NCI-H524 (cell line): ENCODE data around the gene TTC9B.
"Not testable (repeated sequence)": the region's sequence is repeated elsewhere in the genome, so short reads cannot be mapped to it uniquely, and the experiment has no call there.

Experiments used
- DNase-seq, 2 experiments: peaks; one replicate each; lab custom pipeline; 2025; lab: John Stamatoyannopoulos, UW

The TTC9B gene

GRCh38 chr19:40232949-40233810, 15.0 kb upstream of the TTC9B start:
- no peak for DNase-seq

DNA sequence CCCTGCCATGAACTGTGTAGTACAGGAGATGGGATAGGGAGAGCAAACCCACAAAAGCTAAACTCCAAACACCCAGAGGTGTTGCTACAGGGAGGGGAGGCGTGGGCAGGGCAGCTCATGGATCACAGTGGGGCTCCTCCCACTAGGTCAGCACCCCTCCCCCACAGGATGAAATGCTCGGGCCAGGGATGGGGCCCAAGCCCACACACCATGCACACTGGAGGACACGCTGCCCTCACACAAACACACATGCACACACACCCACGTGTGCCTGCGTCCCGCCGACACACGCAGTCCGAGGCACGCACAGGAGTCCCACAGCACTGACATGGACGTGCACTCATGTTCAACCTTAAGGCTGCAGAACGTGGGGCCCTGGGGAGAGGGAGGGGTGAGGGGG, 14.3 kb upstream of the TTC9B start:
- DNase-seq, result no peak

GRCh38 chr19:40231544-40232424, 13.6 kb upstream of the TTC9B start:
- DNase-seq, result no peak

- no peak for DNase-seq
Observed at GRCh38 chr19:40231057-40231456, 12.9 kb upstream of the TTC9B start.

- no peak for DNase-seq
Observed at GRCh38 chr19:40229926-40230417, 11.8 kb upstream of the TTC9B start.

DNA sequence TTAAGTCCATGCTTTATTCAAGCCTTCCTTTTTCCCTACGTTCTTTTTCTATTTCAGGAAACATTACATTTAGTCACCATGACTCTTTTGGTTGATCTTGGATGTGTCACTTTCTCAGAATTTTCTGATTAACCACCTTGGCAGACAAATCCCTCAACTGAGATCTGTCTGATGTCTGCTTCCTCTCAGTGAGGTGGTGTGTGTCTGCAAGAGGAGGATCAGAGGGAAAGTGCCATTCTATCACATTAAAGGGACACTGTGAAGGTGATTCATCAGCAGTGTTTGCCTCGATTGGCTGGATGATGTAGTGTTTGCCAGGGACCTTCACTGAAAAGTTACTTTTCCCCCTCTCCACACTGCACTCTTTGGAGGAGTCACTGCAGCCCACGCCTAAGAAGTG, 11.3 kb upstream of the TTC9B start:
- no peak for DNase-seq

GRCh38 chr19:40228863-40229262, 10.7 kb upstream of the TTC9B start:
- DNase-seq, result no peak

- no peak for DNase-seq
Observed at GRCh38 chr19:40228346-40228745, 10.2 kb upstream of the TTC9B start.

- no peak for DNase-seq
Observed at GRCh38 chr19:40225440-40226305, 7.5 kb upstream of the TTC9B start.

GRCh38 chr19:40224342-40225150, 6.4 kb upstream of the TTC9B start:
- no peak for DNase-seq

DNA sequence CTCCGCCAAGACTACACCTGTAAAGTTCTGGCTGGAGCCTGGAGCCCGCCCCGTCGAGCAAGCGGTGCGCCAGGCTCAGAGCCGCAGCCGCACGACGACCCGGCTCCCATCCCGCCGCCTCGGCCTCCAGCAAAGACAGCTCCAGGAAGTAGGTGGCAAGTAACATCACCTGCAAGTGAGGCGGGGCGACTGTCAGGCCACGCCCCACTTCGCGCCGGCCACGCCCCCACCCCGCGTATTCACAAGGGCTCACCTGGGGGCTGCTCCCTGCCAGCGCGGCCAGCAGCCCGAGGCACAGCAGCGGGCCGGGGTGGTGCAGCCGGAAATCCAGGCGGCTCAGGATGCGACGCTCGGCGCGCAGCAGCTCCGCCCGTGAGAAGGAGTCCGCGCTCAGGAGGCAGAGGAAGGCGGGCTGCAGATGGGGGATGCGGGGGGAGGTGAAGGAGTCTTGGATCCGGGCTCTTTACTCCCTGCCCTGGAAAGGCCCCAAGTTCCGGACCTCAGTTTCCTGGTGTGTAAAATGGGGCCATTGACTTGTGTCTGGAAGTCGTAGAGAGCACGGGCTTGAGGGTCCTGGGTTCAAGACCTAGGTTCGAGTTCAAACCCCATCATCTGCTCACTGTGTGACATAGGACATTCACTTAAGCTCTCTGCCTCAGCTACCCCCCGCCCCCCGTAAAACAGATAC, 5.1 kb upstream of the TTC9B start:
- DNase-seq, result no peak

- peak; percentile 95 for DNase-seq
Observed at GRCh38 chr19:40221858-40222619, 3.9 kb upstream of the TTC9B start.

GRCh38 chr19:40220674-40221073, 2.5 kb upstream of the TTC9B start:
- DNase-seq, result no peak

GRCh38 chr19:40219721-40220276, 1.6 kb upstream of the TTC9B start:
- DNase-seq, result peak in 1 of 2 experiments; percentile 25

- not testable (repeated sequence) for DNase-seq
Observed at GRCh38 chr19:40219029-40219428, 845 bp upstream of the TTC9B start.

- DNase-seq, result peak in 1 of 2 experiments; percentile 56
Observed at GRCh38 chr19:40217027-40217810, 965 bp downstream of the TTC9B start.

GRCh38 chr19:40216777-40217026, 1.5 kb downstream of the TTC9B start:
- DNase-seq, result peak in 1 of 2 experiments; percentile 31

- DNase-seq, result peak; percentile 78 to 93
Observed at GRCh38 chr19:40216013-40216776, 2.0 kb downstream of the TTC9B start.
